Brain microvascular endothelial cell (primary cell): Measurements from ENCODE around the gene TEX30.

ENCODE experiments used
- DNase-seq: peaks from one replicate; pipeline ENCODE4 v3.0.0-alpha.2; 2020
- H3K27ac ChIP-seq: fragments of 250-450 bp; sonication (Bioruptor Pico); 2 replicates; pipeline ENCODE4 v1.5.1; 2020; ENCODE audit warnings: mild to moderate bottlenecking, moderate library complexity
- H3K27me3 ChIP-seq: fragments of 250-450 bp; sonication (Bioruptor Pico); replicated peaks from 2 replicates; pipeline ENCODE4 v1.5.1; 2020; ENCODE audit warnings: mild to moderate bottlenecking
- H3K36me3 ChIP-seq: fragments of 250-450 bp; sonication (Bioruptor Pico); replicated peaks from 2 replicates; pipeline ENCODE4 v1.5.1; 2020; ENCODE audit warnings: mild to moderate bottlenecking
- H3K4me3 ChIP-seq: 2 replicates; pipeline ENCODE4 v1.5.1; 2011; ENCODE audit warnings: low read depth, mild to moderate bottlenecking, control low read depth, low read length, moderate library complexity
- CTCF ChIP-seq: IDR thresholded peaks from 2 replicates; pipeline ENCODE4 v1.5.1; 2011; ENCODE audit warnings: low read depth, mild to moderate bottlenecking, moderate library complexity, low read length, control low read depth, inconsistent platforms; ENCODE audit errors: missing control alignments
- in situ Hi-C: cut with HindIII; loops from 2 replicates; pipeline ENCODE4 v1.10.0; 2017; ENCODE audit warnings: low sequenced_read_pairs, low pct_ligation_motif_present

Gene TEX30

GRCh38 chr13:102774591-102775520, 1.3 kb upstream of the TEX30 start:
- no peaks in the 10 kb centered on the region for H3K27me3 ChIP-seq
- no peak overlapping the region for H3K27ac ChIP-seq
- TF ChIP-seq CTCF: no peak
- in situ Hi-C loops: no loop called here
- no peaks in the 10 kb centered on the region for H3K36me3 ChIP-seq
- no peak overlapping the region for H3K4me3 ChIP-seq
- no peak for DNase-seq

DNA sequence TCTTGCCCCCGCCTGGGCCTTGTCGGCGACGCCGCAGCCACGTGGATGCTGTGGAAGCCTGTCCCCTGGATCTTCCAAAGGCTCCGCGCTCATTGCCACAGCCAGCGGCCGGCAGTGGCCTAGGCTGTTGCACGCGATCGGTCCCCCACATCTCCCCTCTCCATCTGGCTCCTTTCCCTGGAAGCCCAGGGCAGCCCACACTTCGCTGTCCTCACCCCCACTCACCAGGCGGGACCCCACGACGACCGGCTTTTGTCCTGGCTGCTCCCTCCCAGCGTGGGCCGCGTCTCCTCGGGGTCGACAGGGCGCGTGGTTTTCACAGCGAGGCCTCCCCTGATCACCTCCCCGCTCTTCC, 605 bp upstream of the TEX30 start:
- no peaks in the 10 kb centered on the region for H3K36me3 ChIP-seq
- no peak for TF ChIP-seq CTCF
- H3K4me3 ChIP-seq: peak overlapping the region; percentile 80
- DNase-seq: no peak
- no peaks in the 10 kb centered on the region for H3K27me3 ChIP-seq
- in situ Hi-C loops: no loop called here
- H3K27ac ChIP-seq: no peak overlapping the region

DNA sequence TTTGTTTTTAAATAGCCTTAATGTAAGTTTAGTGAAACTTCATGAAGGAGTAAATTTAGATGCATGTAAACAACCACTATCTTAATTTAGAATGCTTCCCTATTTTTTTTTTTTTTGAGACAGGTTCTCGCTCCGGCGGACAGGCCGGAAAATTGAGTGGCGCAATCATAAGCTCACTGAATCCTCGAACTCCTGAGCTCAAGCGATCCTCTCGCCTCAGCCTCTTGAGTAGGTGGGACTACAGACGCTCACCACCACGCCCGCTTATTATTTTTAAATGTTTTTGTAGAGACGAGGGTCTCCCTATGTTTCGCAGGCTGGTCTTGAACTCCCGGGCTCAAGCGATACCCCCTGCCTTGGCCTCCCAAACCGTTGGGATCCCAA, 1.6 kb downstream of the TEX30 start:
- no peak overlapping the region for H3K27ac ChIP-seq
- in situ Hi-C loops: no loop called here
- H3K27me3 ChIP-seq: no peaks in the 10 kb centered on the region
- TF ChIP-seq CTCF: no peak
- no peak overlapping the region for H3K4me3 ChIP-seq
- H3K36me3 ChIP-seq: no peaks in the 10 kb centered on the region
- DNase-seq: no peak

- H3K36me3 ChIP-seq: no peaks in the 10 kb centered on the region
- H3K27ac ChIP-seq: no peak overlapping the region
- H3K4me3 ChIP-seq: no peak overlapping the region
- in situ Hi-C loops: no loop called here
- H3K27me3 ChIP-seq: no peaks in the 10 kb centered on the region
- TF ChIP-seq CTCF: no peak
- DNase-seq: no peak
These were observed 2.1 kb downstream of the TEX30 start for GRCh38 chr13:102771298-102772041.

- Histone ChIP-seq H3K4me3 (no peak overlapping the region), H3K36me3 (no peaks in the 10 kb centered on the region), H3K27me3 (no peaks in the 10 kb centered on the region), H3K27ac (no peak overlapping the region)
- no peak for TF ChIP-seq CTCF
- in situ Hi-C loops: no loop called here
- no peak for DNase-seq
These were observed 3.2 kb downstream of the TEX30 start for GRCh38 chr13:102770435-102770834.
